Suprapubic skin (tissue), 4 donors: ENCODE results near the gene GABRB1. TPM values are rescaled to one million over a fixed set of nuclear protein-coding genes. Genes with fewer than 3 reads are reported as not detected.

ENCODE experiments used
- DNase-seq, 2 donors: peaks; one replicate each; pipeline ENCODE4 v3.0.0-alpha.2; 2019; ENCODE audit warnings: low spot score in 2 of 2
- H3K27ac ChIP-seq: fragments of 200-600 bp; sonication (generic); one replicate; pipeline ENCODE4 v1.5.1; 2019
- H3K27me3 ChIP-seq: fragments of 200-600 bp; sonication (generic); one replicate; pipeline ENCODE4 v1.5.1; 2019
- H3K36me3 ChIP-seq: fragments of 200-600 bp; sonication (generic); one replicate; pipeline ENCODE4 v1.5.1; 2019
- H3K4me1 ChIP-seq: fragments of 200-600 bp; sonication (generic); one replicate; pipeline ENCODE4 v1.5.1; 2019
- H3K4me3 ChIP-seq: fragments of 200-600 bp; sonication (generic); one replicate; pipeline ENCODE4 v1.5.1; 2019; ENCODE audit warnings: mild to moderate bottlenecking
- H3K9me3 ChIP-seq: fragments of 200-600 bp; sonication (generic); one replicate; pipeline ENCODE4 v1.5.1; 2019
- CTCF ChIP-seq, 2 donors: fragments of 200-600 bp in 1 of 2; fragments of 450-650 bp in 1 of 2; sonication (generic) in 1 of 2; IDR thresholded peaks; one replicate each; pipeline ENCODE4 v1.5.1; 2016 to 2019; ENCODE audit warnings: antibody characterized with exemption in 2 of 2, mild to moderate bottlenecking in 1 of 2, moderate library complexity in 1 of 2
- EP300 ChIP-seq: sonication (generic); formaldehyde crosslinking; IDR thresholded peaks from one replicate; pipeline ENCODE4 v1.6.1; 2017; ENCODE audit warnings: antibody characterized with exemption
- POLR2A ChIP-seq, 2 donors: fragments of 450-650 bp; IDR thresholded peaks; one replicate each; pipeline ENCODE4 v1.6.1; 2017; ENCODE audit warnings: antibody characterized with exemption in 2 of 2, mild to moderate bottlenecking in 2 of 2, moderate library complexity in 2 of 2
- POLR2AphosphoS5 ChIP-seq, 3 donors: sonication (generic); formaldehyde crosslinking; IDR thresholded peaks; one replicate each; pipeline ENCODE4 v1.6.1; 2017; ENCODE audit warnings: antibody characterized with exemption in 3 of 3
- WGBS: methylation state at CpG from one replicate; pipeline ENCODE4 v1.1.5; 2018; 5-methylcytosine and 5-hydroxymethylcytosine counted together
- total RNA-seq, 4 donors: library from RNA; depleted of rRNA; stranded (reverse); fragments of >200 nt; gene quantifications; one replicate each; pipeline ENCODE4 v1.1.0, GENCODE V29; 2016

The GABRB1 gene
- total RNA-seq, 4 donors from 2014 or later = not detected

- under 1% methylated on average over 17 of the region's 19 CpGs for WGBS
- Histone ChIP-seq H3K36me3 (no peaks in the 10 kb centered on the region), H3K27ac (no peak overlapping the region), H3K4me1 (peaks cover 18% of the 10 kb centered on the region), H3K27me3 (peaks cover 24% of the 10 kb centered on the region), H3K9me3 (no peaks in the 10 kb centered on the region), H3K4me3 (peak overlapping the region; percentile 51)
- no peak for DNase-seq
- no peak for TF ChIP-seq CTCF (IDR thresholded peaks at IDR 0.05)
- TF ChIP-seq EP300 = no peak
- no peak for TF ChIP-seq POLR2A (IDR thresholded peaks at IDR 0.05)
- TF ChIP-seq POLR2AphosphoS5 (IDR thresholded peaks at IDR 0.05) = no peak
Measured at GRCh38 chr4:47031751-47032404, 511 bp downstream of the GABRB1 start.

- H3K4me1 ChIP-seq = peaks cover 18% of the 10 kb centered on the region
- TF ChIP-seq POLR2A (IDR thresholded peaks at IDR 0.05) = no peak
- peak in 1 of 2 donors; percentile 51 for TF ChIP-seq CTCF (IDR thresholded peaks at IDR 0.05)
- TF ChIP-seq EP300 = no peak
- peak overlapping the region; percentile 51 for H3K4me3 ChIP-seq
- no peak overlapping the region for H3K27ac ChIP-seq
- DNase-seq = peak in 1 of 2 donors; percentile 49
- H3K36me3 ChIP-seq = no peaks in the 10 kb centered on the region
- no peaks in the 10 kb centered on the region for H3K9me3 ChIP-seq
- 5% methylated on average over 11 of the region's 47 CpGs for WGBS
- peaks cover 24% of the 10 kb centered on the region for H3K27me3 ChIP-seq
Measured at GRCh38 chr4:47032405-47033106, 1.2 kb downstream of the GABRB1 start.

GRCh38 chr4:47038263-47038662 lies 6.9 kb downstream of the GABRB1 start:
- Histone ChIP-seq H3K4me3 (no peak overlapping the region), H3K36me3 (no peaks in the 10 kb centered on the region), H3K27me3 (peaks cover 3% of the 10 kb centered on the region), H3K9me3 (no peaks in the 10 kb centered on the region), H3K27ac (no peak overlapping the region), H3K4me1 (no peaks in the 10 kb centered on the region)
- DNase-seq = no peak
- WGBS = 78% methylated on average over 1 of the region's 1 CpG
- no peak for TF ChIP-seq EP300
- no peak for TF ChIP-seq CTCF (IDR thresholded peaks at IDR 0.05)
- TF ChIP-seq POLR2AphosphoS5 (IDR thresholded peaks at IDR 0.05) = no peak
- TF ChIP-seq POLR2A (IDR thresholded peaks at IDR 0.05) = no peak

GRCh38 chr4:47040828-47041227 lies 9.5 kb downstream of the GABRB1 start:
- WGBS = 90% methylated on average over 3 of the region's 3 CpGs

More at GRCh38 chr4:47040828-47041227, 9.5 kb downstream of the GABRB1 start:
- Histone ChIP-seq H3K27me3 (peaks cover 3% of the 10 kb centered on the region), H3K36me3 (no peaks in the 10 kb centered on the region), H3K4me1 (no peaks in the 10 kb centered on the region), H3K4me3 (no peak overlapping the region), H3K27ac (no peak overlapping the region), H3K9me3 (no peaks in the 10 kb centered on the region)
- DNase-seq = no peak
- TF ChIP-seq CTCF (IDR thresholded peaks at IDR 0.05) (no peak), POLR2AphosphoS5 (IDR thresholded peaks at IDR 0.05) (no peak), POLR2A (IDR thresholded peaks at IDR 0.05) (no peak), EP300 (no peak)
